GM19023 (cell line): ENCODE results near the gene PTPN14.
"Not testable (repeated sequence)": the region's sequence is repeated elsewhere in the genome, so short reads cannot be mapped to it uniquely, and the experiment has no call there.

Source experiments
- ATAC-seq: cut with Tn5 transposase; IDR thresholded peaks from one replicate; pipeline ENCODE4 v1.9.1; 2021; ENCODE audit warnings: mild to moderate bottlenecking, moderate library complexity; ENCODE audit not compliant: unreplicated experiment

The PTPN14 gene

DNA sequence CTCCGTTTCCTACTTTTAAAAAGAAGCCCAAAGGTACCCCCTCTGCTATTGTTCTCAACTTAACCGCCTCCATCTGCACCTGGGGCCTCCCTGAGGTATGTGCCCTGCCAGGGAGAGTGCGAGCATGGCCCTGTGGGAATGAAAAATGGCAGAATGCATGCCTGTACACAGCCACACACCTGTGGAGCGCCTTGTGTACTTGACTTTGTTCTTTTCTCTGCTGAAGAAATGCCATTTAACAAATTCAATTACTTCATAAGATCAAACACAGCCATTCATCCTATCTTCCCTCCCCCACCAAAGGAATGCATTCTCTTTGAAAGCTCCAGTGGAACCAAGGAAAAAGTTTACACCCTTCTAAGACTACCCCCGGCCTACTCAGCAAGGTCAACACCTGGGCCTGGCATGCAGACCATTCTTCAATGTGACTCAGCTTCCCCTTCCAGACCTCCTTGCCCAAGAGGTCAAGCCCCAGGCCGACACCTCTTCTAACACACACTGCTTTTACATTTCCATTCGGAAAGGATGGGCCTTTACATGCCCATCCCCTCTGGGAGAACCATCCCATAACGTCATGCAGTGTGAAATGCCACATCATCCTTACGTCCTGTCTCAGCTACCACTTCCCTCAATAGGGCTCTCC, 146.7 kb downstream of the PTPN14 start:
- ATAC-seq = no peak

DNA sequence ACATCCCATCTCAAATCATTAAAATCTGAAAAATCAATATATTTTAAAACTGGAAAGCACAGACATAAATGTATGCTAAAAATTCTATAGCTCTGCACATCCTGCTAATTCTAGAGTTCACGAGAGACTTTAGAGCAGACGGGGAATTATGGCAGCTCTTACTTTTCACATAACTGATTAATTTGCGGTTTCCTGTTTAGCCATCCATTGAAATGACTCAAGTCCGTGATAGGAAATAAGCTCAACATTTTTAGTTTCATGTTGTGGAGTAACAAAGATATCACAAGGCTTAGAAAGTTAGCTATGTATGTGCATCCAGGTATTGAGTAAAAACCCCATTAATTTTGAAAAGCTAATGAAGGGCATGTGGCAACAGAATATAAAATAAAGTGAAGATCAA, 147.2 kb downstream of the PTPN14 start:
- no peak for ATAC-seq

DNA sequence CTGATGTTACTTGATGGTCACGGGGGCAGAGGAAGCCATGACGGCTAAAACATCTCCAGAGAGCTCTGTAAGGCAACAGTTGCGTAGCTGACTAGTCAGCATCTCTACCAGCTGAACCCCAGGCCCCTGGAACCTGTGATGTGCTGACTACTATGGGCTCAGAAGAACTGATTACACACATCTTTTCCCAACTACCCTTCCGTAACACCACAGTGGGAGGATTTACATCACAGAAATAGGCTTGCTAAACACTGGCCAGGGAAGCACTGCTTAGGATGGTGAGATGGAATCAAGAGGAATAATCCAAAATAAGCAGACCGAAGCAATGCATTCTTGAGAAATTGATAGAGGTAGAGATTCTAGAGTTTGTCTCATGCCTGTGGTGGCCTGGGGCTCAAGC, 148.0 kb downstream of the PTPN14 start:
- ATAC-seq = no peak

DNA sequence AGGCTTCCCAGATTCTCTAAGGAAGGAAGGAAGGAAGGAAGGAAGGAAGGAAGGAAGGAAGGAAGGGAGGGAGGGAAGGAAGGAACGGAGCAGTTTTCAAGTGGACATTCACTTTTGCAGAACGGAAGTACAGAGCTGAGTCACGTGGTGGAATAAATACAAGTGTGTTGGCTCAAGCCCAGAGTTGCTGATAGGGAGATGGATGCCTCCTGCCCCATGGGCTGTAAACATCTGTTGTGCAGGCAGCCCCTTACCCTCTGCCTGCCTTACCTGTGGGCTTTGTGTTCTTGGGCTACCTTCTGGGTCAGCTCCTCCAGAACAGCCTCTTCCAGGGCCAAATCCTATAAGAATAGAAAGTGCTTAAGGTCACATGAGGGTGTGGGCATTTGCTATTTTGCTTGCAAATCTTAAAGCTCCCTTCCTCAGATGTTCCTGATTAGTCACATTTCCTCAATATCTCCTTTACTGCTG, 148.8 kb downstream of the PTPN14 start:
- no peak for ATAC-seq

DNA sequence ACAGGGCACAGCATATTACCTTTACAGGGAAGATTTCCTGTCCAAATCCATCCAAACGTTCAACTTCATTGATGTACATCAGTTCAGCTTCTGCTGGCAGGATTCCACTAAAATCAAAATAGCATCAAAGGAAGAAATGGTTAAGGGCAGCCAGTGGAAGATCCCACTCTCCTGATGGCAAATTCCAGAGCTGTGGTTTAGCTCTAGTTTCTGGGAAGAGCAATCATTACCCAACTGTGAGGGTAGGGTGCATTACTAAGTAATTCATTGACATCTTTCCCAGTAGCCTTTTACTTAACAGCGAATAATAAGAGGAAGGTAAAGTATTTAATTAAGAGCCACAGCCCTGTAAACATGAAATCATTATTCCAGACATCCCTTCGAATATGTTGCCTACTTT, 149.7 kb downstream of the PTPN14 start:
- no peak for ATAC-seq

DNA sequence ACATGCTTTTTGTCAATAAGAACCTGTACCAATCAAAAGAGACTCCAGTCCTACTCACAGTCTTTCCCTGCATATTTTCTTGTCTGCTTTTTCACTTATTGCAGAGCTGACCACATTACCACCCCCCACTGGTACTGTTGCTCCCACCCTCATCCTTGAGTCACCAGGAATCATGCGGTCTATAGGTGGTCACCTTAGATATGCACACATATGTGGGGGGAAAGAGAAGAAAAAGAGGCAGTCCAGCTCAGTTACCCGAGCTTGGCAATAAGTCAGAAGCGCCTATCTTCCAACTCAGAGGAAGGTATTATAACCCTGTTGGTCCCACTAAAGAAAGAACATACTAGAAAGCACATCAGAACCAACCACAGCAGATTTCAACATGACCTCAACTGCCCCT, 151.3 kb downstream of the PTPN14 start:
- no peak for ATAC-seq

DNA sequence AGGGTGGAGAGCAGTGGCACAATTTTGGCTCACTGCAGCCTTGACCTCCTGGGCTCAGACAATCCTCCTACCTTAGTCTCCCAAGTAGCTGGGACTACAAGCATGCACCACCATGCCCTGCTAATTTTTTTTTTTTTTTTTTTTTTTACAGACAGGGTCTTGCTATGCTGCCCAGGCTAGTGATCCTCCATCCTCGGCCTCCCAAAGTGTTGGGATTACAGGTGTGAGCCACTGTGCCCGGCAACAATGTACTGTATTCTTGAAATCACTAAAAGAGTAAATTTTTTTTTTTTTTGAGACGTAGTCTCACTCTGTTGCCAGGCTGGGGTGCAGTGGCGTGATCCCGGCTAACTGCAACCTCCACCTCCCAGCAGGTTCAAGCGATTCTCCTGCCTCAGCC, 152.9 kb downstream of the PTPN14 start:
- ATAC-seq = no peak

DNA sequence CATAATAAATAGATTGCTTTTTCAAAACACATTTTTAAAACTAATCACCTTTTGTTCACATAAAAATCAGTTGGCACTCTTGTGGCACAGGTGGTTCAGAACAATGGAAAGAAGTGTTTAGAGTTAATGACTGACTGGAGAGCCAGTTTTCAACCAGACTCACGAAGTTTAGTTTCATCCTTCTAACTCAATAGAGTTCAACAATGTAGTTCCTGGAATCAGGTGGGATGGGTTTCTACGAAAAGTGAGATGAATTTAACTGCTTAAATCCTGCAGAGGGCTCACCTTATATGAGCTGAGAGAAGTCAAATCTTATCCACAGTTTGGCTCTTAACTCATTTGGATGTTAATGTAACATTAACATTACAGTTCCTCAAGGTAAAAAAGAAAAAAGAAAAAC, 153.9 kb downstream of the PTPN14 start:
- no peak for ATAC-seq

DNA sequence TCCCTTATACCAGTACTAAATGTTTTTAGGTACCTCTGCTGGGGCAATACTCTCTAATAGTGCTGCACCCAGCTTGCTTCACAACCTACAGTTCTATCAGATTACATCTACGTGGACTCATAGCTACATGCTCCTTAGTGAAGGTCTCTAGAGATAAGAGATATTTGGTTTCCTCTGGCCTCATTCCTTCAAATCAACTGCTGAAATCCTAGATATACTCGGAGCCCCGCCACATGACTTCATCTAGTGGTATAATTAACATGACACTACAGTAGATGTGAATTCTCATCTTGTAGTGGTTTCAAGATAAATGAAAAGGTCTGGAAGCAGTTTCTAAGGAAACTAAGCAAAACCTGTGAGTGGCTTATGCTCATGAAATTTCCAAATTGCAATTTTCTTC, 155.1 kb downstream of the PTPN14 start:
- no peak for ATAC-seq

DNA sequence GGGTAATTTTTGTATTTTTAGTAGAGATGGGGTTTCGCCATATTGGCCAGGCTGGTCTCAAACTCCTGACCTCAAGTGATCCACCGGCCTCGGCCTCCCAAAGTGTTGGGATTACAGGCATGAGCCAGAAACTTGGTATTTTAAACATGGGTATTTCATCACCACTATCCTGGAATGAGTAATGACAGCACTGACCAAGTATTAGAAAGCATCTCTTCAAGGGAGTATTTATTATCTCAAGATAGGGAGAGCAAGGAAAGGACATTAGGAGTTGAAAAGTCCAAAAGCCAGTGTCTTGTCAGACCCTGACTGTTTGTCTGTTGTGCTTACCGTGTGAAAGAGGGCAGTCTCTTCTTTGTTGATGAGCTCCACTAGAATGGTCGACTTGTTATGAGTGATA, 156.8 kb downstream of the PTPN14 start:
- not testable (repeated sequence) for ATAC-seq

DNA sequence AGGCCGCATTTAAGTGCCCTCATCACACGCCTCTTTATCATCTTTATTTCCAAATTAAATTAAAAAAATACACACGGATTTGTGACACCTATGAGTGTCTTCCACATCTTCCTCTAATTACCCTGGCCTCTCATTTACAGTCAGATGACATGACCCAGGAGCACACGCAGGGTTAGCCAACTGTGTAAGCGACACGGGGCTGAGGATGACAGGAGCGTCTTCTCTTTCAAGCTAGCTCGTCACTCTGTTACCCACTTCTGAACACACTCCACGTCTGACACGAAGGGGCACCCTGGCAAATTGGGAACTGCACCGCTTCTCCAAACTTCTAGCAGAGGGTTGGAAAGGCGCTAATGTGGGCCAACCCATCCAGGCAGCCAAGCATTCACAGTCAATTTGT, 158.3 kb downstream of the PTPN14 start:
- no peak for ATAC-seq

DNA sequence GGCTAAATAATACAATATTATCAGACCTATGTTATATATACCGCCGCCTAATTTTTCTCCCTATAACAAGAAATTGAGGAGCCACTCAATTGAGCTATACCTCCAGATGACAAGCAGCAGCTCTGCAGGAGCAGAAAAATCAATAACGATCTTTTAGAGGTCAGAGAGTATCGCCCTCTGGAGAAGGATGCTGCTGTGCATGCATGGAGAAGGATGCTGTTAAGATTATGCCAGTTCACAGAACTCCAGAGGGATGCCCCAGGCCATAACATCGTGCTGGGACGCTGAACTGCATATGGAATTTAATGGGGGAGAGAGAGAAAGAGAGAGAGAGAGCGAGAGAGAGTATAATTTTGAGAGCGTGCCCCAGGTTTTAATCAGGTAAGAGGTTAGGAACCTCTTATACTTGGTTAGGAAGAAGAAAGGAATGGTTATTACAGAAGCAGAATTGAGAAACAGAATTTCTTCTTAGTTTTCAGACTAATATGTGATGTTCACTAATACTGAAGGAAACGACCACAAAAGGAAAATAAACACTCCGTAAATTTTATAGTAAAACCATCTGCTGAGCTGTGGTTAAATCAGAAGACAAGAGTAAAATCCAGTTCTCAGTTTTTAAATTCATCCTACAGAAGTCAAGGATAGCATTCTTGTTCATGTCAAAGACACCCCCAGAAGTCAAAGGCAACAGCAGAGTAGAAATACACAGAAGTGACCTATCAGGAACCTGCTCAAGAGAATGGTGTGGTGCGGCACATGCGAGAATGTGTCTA, 159.3 kb downstream of the PTPN14 start:
- no peak for ATAC-seq

DNA sequence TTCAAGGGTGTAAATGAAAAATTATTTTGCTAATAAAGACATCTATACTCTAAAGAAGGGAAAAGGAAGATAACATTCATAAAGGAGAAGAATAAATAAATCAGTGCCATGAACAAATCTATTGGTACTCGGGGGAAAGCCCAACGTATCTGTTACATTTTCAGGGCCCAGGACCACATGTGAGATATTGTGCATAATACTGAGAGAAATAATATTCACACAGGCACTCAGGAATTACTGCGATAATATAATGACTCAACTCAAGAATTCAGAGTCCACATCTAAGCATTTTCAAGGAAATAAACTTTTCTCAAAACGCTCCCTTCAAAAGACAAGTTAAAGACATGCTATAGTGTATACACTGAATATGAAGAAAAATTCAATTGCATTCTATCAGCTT, 161.7 kb downstream of the PTPN14 start:
- ATAC-seq = no peak

DNA sequence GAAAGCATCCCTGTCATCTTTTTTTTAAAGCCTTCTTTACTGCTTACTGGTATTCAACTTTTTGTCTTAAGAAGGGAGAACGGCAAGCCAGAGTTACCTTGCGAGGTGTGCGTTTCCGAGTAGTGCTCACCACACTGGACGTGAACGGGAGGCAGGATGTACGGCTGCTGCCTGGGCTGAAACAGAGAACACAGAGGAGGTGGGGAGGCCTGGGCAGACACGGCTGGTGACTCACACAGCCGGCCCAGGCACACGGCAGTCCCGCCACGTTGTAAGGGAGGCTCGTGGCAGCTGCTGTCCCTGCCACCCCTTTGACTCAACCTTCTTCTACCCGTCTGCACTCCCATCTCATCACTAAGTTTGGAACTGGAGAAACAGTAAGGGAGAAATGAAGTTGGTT, 164.7 kb downstream of the PTPN14 start:
- no peak for ATAC-seq

DNA sequence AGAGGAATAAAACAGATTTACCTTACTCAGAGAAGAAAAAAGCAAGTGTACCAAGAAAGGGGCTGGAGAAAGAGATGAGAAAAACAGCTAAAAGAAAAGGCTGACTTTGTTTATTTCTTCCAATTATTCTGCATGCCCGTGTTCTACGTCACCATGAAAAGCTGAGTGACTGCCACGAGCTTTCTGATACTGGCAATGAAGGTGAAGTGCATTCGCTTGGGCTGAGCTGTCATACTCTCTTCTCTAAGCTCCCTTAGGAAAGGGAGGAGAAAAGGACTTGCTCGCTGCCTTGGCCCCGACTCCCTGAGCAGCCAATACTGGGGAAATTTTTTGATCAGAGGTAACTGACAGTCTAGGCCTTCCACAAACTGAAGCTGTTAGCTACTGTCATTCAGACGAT, 165.1 kb downstream of the PTPN14 start:
- ATAC-seq = no peak

DNA sequence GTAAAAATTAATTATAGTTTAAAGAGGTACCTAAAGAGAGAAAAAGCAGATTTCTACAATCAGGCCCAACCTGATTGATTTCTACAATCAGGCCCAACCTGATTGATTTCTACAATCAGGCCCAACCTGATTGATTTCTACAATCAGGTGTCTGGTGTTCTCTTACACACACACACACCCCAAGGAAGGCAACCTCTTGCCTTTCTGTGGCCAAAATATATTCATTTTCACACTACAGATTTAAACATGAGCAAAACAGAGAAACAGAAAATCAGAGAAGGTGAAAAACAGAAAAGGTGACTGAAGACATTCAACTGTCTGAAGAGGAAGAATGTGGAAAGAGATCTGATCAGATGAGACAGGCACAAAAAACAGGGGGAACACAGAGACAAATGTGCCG, 166.0 kb downstream of the PTPN14 start:
- no peak for ATAC-seq

DNA sequence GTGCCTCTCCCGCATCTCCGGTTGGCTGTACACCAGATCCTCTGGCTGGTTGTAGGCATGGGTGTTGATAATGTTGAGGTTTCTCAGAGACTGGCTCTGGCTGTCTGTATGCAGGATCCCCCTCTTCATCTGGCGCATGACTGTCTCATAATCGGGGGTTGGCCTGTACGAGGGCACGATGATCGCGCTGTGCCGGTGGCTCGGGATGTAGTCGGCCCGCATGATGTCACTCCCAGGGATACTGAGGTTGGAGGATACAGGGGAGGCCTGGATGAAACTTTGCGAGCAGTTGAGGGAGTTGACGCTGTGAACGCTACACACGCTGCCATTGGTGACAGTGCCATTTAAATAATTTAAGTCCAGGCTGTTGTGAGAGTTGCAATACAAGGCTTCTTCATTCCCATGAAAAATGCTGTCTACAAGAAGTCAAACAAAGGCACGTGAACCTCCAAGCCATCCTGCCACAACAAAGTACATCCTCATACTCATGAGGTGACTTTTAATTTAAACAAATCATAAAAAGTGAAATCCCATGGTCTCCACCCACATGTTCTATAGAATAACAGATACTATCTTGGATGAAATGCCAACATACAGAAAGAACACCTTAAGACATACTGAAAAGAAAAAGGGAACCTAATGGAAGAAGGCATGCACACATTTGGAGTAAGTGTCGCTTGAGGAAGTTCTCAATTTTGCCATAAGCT, 166.9 kb downstream of the PTPN14 start:
- no peak for ATAC-seq

DNA sequence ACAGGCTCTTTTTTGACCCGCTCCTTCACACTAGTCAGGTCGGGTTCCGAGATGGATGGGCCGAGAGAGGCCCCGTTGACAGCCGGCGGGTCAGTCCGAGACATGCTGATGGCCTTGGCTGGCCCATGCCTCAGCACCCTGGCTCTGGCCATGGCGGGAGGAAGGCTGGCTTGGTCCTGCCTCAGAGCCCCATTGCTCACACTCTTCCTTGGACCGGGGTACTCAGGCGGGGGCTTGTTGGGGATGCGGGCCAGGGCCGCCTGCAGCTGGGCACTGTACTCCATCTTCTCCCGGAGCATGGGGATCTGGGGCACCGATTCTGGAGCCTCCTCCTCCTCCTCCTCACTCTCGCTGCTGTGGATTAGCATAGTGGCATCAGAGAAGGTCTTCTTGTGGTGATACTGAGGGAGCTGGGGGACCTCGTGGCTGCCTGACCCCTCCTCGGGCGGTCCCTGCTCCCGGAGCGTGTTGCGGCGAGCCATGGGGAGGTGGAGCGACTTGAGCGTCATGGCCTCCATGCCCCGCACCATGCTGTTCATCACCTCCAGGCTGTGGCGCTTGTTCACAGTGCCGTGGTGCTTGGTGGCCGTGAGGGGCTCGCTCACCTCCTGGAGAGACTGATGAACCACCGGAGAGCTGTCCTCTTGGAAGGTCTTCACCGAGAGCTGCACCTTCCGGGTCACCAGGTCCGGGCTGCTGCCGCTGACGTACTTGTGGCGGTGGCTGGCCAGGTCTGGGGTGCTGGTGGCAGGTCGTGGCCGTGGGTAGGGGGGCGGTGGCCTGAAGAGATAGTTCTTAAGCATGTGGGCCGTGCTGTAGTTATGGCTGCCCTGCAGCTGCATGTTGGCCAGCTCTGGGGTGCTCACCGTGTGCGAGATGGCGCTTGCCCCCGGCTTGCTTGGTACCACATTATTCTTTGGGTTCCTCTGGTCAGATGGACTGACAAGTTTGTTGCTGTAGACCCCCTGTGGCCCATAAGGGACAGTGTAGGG, 167.7 kb downstream of the PTPN14 start:
- ATAC-seq = no peak

DNA sequence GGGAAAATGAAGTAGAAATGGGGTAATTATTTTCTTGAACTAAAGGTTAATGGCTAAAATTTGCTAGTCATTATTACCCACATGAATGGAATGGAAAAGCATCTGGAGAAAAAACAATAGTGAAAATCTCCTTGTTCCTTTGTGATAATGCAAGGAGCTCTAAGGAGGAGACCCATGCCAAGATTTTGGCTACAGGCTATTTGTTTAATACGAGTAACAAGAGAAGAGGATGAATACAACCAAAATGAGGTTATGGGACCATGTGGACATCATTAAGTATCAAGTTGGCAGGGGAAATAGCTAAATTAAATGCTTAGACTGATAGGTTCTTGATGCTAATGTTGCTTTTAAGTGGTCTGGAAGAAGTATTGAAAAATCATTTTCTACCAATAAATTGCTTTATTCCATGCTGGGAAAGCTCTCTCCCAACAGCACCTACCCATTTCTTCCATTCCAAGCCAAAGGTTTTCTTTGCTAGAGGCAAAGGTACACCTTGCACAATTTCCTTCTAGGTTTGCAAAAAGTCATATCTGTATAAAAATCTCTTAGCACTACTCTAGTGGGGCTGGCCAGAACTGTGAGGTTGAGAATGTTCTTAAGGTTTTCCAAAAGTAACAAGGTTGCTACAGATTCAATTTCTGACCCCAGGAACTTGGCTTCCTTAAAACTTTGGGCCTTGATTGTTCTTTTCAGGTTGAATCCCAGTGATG, 170.3 kb downstream of the PTPN14 start:
- ATAC-seq = no peak

DNA sequence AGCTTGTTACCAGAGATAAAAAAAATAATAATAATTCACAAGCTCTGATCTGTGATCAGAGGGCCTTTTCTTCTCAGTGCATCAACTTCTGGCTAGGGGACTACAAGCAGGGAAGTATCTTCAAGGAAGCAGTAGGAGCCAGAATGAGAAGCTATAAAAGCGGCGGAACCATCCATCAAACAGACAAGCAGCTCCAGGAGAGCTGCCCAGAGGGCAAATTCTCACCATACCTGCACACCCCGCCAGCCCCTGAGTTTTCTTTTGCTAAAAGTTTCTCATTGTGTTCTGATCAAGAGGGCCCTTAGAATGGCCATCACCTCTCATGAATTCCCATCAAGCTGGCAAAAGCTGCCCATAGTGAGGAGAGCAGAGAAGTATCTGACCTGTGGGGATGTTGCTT, 171.0 kb downstream of the PTPN14 start:
- ATAC-seq = no peak
